Stimulated activated CD8-positive, alpha-beta memory T cell treated with anti-CD3 and anti-CD28 coated beads, Interleukin-2, amount 100 ng/mL, for 48 hours (primary cell): ENCODE results near the gene SVIL.

Experiments
- DNase-seq, 2 donors: peaks; one replicate each; pipeline ENCODE4 v3.0.0-alpha.2; 2020; ENCODE audit warnings: low read depth in 2 of 2

SVIL gene

DNA sequence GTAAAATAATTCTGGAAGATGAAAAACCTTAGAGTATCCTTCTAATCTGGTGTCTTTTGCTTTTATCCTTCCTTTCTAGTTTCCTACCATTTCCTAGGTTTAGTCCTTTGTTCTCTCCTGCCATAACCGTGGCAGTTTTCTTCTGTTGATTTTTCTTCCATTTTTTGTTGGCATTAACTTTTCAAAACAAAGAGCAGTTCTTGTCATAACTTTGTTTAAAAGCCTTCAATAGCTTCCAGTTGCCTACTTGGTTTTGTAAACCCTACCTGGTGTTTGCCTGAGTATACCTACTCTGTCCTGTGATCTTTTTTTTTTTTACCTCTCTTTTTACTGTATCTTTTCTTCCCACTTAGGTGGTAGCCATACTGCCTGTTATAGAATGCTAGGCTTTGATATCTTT, 220.3 kb downstream of the SVIL start:
- DNase-seq: no peak

DNA sequence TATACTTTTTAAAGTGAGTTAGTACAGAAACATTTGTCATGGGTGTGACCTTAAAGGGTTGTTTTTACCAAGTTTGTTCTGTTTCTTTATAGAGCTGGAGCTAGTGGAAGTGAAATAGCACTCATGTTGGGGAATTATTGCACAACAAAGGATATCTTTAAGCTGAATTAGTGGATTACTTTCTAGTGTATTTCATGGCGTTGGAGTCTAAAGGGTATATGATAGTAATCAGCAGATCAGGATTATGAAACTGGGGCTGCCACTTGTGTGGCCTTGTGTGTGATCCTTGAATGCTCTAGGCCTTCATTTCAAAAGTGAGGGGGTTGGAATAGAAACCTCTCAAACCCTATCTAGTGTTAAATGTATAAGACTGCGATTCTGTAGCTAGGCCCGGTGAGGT, 222.3 kb downstream of the SVIL start:
- no peak for DNase-seq

DNA sequence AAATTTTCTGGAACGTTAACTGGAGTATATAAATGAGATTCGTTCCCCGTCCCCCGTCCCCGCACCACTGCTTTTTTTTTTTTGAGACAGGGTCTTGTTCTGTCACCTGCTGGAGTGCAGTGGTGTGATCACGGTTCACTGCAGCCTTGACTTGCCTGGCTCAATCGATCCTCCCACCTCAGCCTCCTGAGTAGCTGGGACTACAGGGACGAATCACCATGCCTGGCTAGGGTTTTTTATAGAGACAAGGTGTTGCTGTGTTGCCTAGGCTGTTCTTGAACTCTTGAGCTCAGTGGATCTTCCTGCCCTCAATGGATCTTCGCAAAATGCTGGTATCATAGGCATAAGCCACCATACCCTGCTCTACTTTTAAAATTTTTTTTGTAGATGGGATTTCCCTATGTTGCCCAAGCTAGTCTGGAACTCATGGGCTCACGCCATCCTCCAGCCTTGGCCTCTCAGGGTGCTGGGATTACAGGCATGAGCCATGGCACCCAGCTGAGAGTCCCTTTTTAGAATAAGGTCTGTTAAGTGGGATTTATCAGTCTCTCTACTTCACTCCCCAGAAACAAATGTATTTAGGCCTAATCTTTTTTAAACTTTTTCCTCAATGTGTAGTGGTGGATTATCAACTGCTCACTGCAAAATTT, 223.0 kb downstream of the SVIL start:
- DNase-seq: no peak

DNA sequence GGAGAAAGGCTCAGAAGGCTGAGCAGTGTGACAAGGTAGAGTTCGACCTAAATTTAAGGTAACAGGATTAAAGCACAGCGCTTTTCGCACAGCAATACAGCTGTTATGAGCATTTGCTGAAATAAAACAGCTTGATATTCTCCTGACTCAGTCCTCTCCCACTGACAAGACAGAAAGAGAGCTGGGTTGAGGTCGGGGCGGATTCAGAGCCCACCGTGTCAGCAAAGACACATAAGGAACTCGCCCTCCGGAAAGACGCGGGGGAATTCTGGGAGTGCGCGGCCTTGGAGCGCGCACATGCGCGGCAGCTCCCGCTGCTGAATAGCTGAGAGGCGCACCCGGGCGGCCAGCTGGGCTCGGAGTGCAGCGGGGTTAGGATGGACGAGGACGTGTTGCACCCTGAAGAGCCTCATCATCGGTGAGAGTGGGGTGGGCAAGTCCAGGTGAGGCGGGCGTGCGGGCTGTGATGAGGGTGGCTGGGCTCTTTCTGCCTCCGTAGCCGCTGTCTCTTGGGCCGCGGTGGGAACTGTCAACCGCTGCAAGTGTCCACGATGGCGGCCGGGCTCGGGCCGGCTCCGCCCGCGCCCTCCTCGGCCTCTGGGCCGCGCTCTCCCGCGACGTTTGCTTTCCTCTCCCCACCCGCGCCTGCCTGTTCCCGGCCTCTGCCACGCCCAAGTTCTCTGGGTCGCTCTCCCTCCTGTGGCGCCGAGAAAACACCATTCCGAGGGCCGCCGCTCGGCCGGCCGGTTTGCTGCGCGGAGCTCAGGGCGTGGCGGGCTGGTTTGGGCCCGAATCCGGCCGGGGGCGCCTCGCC, 225.3 kb downstream of the SVIL start:
- peak; percentile 19 to 33 for DNase-seq

DNA sequence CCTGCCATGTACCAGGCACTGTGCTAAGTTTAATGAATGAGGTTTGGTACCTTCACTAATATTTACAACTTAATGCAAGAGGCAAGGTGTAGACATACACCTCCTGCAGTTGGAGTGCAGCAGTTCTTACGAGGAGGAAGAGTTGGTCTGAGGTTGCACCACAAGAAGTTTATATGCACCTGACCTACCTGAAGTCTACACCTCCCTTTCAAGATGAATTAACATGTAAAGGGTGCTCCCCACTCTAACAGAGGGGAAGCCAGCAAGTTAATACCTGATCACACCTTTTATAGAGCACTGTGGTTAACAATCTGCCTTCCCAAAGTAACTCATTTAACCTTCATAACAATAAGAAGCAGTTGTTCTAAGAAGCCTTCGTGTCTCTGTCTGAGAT, 225.9 kb downstream of the SVIL start:
- DNase-seq: no peak
